CD14-positive monocyte (primary cell): ENCODE data around the gene PAQR9. TPM values are rescaled to one million over a fixed set of nuclear protein-coding genes. Genes with fewer than 3 reads are reported as not detected.

Experiments used
- DNase-seq, 3 donors: peaks; one replicate each; pipeline ENCODE4 v3.0.0-alpha.2; 2011 to 2022
- H2AFZ ChIP-seq: 2 replicates; pipeline ENCODE4 v1.6.0; 2012; ENCODE audit warnings: mild to moderate bottlenecking, low read depth, low read length, inconsistent platforms; ENCODE audit not compliant: insufficient read depth, poor library complexity, severe bottlenecking
- H3K27ac ChIP-seq, 2 donors: 1 replicate in 1 of 2; 2 replicates in 1 of 2; pipeline ENCODE4 v1.5.1; 2012 to 2013; ENCODE audit warnings: low read length in 2 of 2, control low read depth in 1 of 2, inconsistent platforms in 1 of 2, low read depth in 1 of 2, mild to moderate bottlenecking in 1 of 2
- H3K27me3 ChIP-seq, 2 donors: one replicate each; pipeline versions ENCODE4 v1.6.0 to v1.6.1; 2011 to 2013; ENCODE audit warnings: low read length in 2 of 2; ENCODE audit not compliant: control insufficient read depth in 2 of 2, insufficient read depth in 2 of 2
- H3K36me3 ChIP-seq, 2 donors: replicated peaks in 1 of 2; 1 replicate in 1 of 2; 2 replicates in 1 of 2; pipeline versions ENCODE4 v1.5.1 to v1.6.1; 2012 to 2013; ENCODE audit warnings: low read length in 2 of 2, control low read depth in 1 of 2, inconsistent platforms in 1 of 2, mild to moderate bottlenecking in 1 of 2; ENCODE audit not compliant: insufficient read depth in 2 of 2, control insufficient read depth in 1 of 2
- H3K4me1 ChIP-seq, 2 donors: 1 replicate in 1 of 2; 2 replicates in 1 of 2; pipeline versions ENCODE4 v1.5.1 to v1.6.1; 2012 to 2013; ENCODE audit warnings: low read length in 2 of 2, control low read depth in 1 of 2, inconsistent platforms in 1 of 2, mild to moderate bottlenecking in 1 of 2, moderate library complexity in 1 of 2; ENCODE audit not compliant: insufficient read depth in 2 of 2, control insufficient read depth in 1 of 2
- H3K4me2 ChIP-seq: replicated peaks from 2 replicates; pipeline ENCODE3; 2012; ENCODE audit warnings: low read length, moderate library complexity, mild to moderate bottlenecking; ENCODE audit not compliant: poor library complexity, severe bottlenecking; ENCODE audit errors: extremely low read depth
- H3K4me3 ChIP-seq, 3 experiments: fragments of 200-600 bp in 1 of 3; sonication (generic) in 1 of 3; replicated peaks in 1 of 3; 1 replicate in 2 of 3; 2 replicates in 1 of 3; pipeline ENCODE4 v1.5.1; 2011 to 2013; ENCODE audit warnings: low read length in 3 of 3, mild to moderate bottlenecking in 3 of 3, control low read depth in 2 of 3, low read depth in 2 of 3, inconsistent platforms in 1 of 3, moderate library complexity in 1 of 3
- H3K79me2 ChIP-seq: 2 replicates; pipeline ENCODE4 v1.6.0; 2012; ENCODE audit warnings: mild to moderate bottlenecking, control low read depth, inconsistent platforms, low read length, moderate library complexity; ENCODE audit not compliant: insufficient read depth
- H3K9ac ChIP-seq: 2 replicates; pipeline ENCODE4 v1.6.0; 2017; ENCODE audit warnings: low read length, mild to moderate bottlenecking; ENCODE audit not compliant: insufficient read depth, poor library complexity, severe bottlenecking
- H3K9me3 ChIP-seq, 2 donors: replicated peaks in 1 of 2; 1 replicate in 1 of 2; 2 replicates in 1 of 2; pipeline versions ENCODE4 v1.5.1 to v1.6.1; 2012 to 2013; ENCODE audit warnings: low read length in 2 of 2, control low read depth in 1 of 2; ENCODE audit not compliant: control insufficient read depth in 1 of 2, insufficient read depth in 1 of 2
- H4K20me1 ChIP-seq: 2 replicates; pipeline ENCODE4 v1.6.0; 2012; ENCODE audit warnings: mild to moderate bottlenecking, low read length, control low read depth, moderate library complexity; ENCODE audit not compliant: insufficient read depth
- H3K27ac Mint-ChIP-seq, 7 donors: one replicate each; pipeline ENCODE4 v1.8.0; 2020; ENCODE audit warnings: mild to moderate bottlenecking in 7 of 7, mixed read lengths in 7 of 7, moderate library complexity in 6 of 7, inconsistent platforms in 2 of 7
- H3K27me3 Mint-ChIP-seq, 3 donors: one replicate each; pipeline ENCODE4 v1.8.0; 2021 to 2022; ENCODE audit warnings: low read depth in 3 of 3, mild to moderate bottlenecking in 3 of 3, mixed read lengths in 3 of 3, moderate library complexity in 3 of 3, inconsistent platforms in 1 of 3
- H3K36me3 Mint-ChIP-seq, 2 donors: one replicate each; pipeline ENCODE4 v1.8.0; 2020; ENCODE audit warnings: mixed read lengths in 2 of 2, inconsistent platforms in 1 of 2, mild to moderate bottlenecking in 1 of 2
- H3K4me1 Mint-ChIP-seq: one replicate; pipeline ENCODE4 v1.8.0; 2020; ENCODE audit warnings: mild to moderate bottlenecking, mixed read lengths
- H3K4me3 Mint-ChIP-seq, 2 donors: one replicate each; pipeline ENCODE4 v1.8.0; 2020; ENCODE audit warnings: mild to moderate bottlenecking in 2 of 2, mixed read lengths in 2 of 2, moderate library complexity in 1 of 2
- H3K9me3 Mint-ChIP-seq, 7 donors: one replicate each; pipeline ENCODE4 v1.8.0; 2020 to 2022; ENCODE audit warnings: mixed read lengths in 7 of 7, mild to moderate bottlenecking in 6 of 7, moderate library complexity in 6 of 7, inconsistent platforms in 2 of 7
- CTCF ChIP-seq: fragments of 200-600 bp; IDR thresholded peaks from one replicate; pipeline ENCODE4 v1.8.0; 2022; ENCODE audit warnings: antibody characterized with exemption, mild to moderate bottlenecking
- WGBS: methylation state at CpG from one replicate; pipeline ENCODE4 v1.1.5; 2013; ENCODE audit warnings: missing lambda C conversion rate; ENCODE audit not compliant: insufficient coverage; 5-methylcytosine and 5-hydroxymethylcytosine counted together
- intact Hi-C, 2 donors: fragments of 100-400 bp; cut with micrococcal nuclease; formaldehyde crosslinking; loops; one replicate each; pipeline versions ENCODE4 v1.15.0 to v1.15.1; 2023
- polyA plus RNA-seq, 3 donors: library from polyadenylated mRNA; depleted of rRNA in 1 of 3; unstranded in 2 of 3; stranded (reverse) in 1 of 3; fragments of 300-500 nt in 2 of 3; fragments of >200 nt in 1 of 3; fragmentation: Illumina TruSeq in 2 of 3; gene quantifications; 1 replicate in 2 of 3; 2 replicates in 1 of 3; pipeline ENCODE4 v1.2.3, GENCODE V29; 2012 to 2021

PAQR9 gene
- polyA plus RNA-seq, 3 donors = not detected

- Mint-ChIP-seq H3K36me3 (no peaks in the 10 kb centered on the region), H3K4me3 (no peak overlapping the region), H3K9me3 (no peaks in the 10 kb centered on the region), H3K27ac (no peak overlapping the region), H3K27me3 (peaks cover 9 to 21% (median 10%) of the 10 kb centered on the region in 3 donors), H3K4me1 (peaks cover 5% of the 10 kb centered on the region)
- TF ChIP-seq CTCF = no peak
- H4K20me1 ChIP-seq = no peaks in the 10 kb centered on the region
- H3K9me3 ChIP-seq = no peaks in the 10 kb centered on the region
- H3K4me2 ChIP-seq = no peak overlapping the region
- WGBS = 96% methylated on average over 3 of the region's 7 CpGs
- H2AFZ ChIP-seq = no peak overlapping the region
- H3K9ac ChIP-seq = no peak overlapping the region
- H3K27me3 ChIP-seq = peaks cover 0 to 2% of the 10 kb centered on the region in 2 donors
- intact Hi-C loops = no loop called here
- no peak overlapping the region for H3K27ac ChIP-seq
- H3K4me1 ChIP-seq = peaks cover 0 to 3% of the 10 kb centered on the region in 2 donors
- H3K36me3 ChIP-seq = no peaks in the 10 kb centered on the region
- no peak for DNase-seq
- no peak overlapping the region for H3K4me3 ChIP-seq
- H3K79me2 ChIP-seq = no peaks in the 10 kb centered on the region
Measured at GRCh38 chr3:142972092-142972753, 8.7 kb upstream of the PAQR9 start.

DNA sequence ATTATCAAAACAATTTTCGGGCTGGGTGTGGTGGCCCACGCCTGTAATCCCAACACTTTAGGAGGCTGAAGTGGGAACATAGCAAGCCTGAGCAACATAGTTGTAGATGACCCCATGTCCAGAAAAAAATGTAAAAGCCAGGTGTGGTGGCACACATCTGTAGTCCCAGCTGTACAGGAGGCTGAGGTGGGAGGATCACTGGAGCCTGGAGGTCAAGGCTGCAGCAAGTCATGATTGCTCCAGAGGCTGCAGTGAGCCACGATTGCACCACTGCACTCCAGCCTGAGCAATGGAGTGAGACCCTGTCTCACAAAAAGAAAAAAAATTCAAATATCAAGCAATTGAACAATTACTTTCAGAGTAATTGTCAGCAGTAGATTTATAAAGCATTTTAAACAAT is 8.0 kb upstream of the PAQR9 start:
- no peak overlapping the region for H3K4me2 ChIP-seq
- peaks cover 1 to 4% of the 10 kb centered on the region in 2 donors for H3K27me3 ChIP-seq
- intact Hi-C loops = no loop called here
- H3K36me3 ChIP-seq = no peaks in the 10 kb centered on the region
- peak overlapping the region in 1 of 2 donors; percentile 7 for H3K4me3 Mint-ChIP-seq
- no peak overlapping the region for H3K4me3 ChIP-seq
- DNase-seq = no peak
- no peaks in the 10 kb centered on the region for H3K36me3 Mint-ChIP-seq
- H3K27ac Mint-ChIP-seq = no peak overlapping the region
- TF ChIP-seq CTCF = no peak
- H3K9me3 Mint-ChIP-seq = peaks cover 0 to 3% (median 0%) of the 10 kb centered on the region in 7 donors
- no peak overlapping the region for H3K9ac ChIP-seq
- H3K4me1 ChIP-seq = no peaks in the 10 kb centered on the region
- peaks cover under 1% of the 10 kb centered on the region for H3K4me1 Mint-ChIP-seq
- H3K27ac ChIP-seq = no peak overlapping the region
- no peaks in the 10 kb centered on the region for H3K9me3 ChIP-seq
- no peaks in the 10 kb centered on the region for H4K20me1 ChIP-seq
- H2AFZ ChIP-seq = no peak overlapping the region
- WGBS = 94% methylated on average over 2 of the region's 3 CpGs
- no peaks in the 10 kb centered on the region for H3K79me2 ChIP-seq
- peaks cover 13 to 24% (median 14%) of the 10 kb centered on the region in 3 donors for H3K27me3 Mint-ChIP-seq
